HCEC 1CT (cell line): Measurements from ENCODE around the gene SP140.

Experiments
- DNase-seq: peaks from one replicate; pipeline ENCODE4 v3.0.0-alpha.2; 2017

The SP140 gene

DNA sequence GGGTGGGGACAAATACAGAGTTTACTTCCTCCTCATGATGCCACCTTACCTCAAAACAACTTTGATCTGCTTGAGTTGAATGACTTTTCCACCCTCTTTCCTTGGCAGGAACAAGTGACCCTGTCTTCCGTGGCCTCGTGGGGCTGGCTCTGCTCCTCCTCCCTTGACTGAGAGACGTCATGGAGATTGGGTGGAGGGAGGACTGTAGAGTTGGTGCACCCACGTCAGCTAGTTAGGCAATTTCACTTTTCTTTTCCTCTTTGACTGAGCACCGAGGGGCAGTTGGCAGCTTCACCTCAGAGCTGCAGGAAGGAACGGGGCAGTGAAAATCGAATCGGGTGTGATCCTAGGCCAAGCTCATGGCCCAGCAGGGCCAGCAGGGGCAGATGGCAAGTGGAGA lies at the start of gene SP140:
Gene SP140, plus strand, starts transcription at position 251 of the 400 bp plus-strand sequence. Its CDS starts 109 bp downstream, at position 360.
- DNase-seq: no peak

DNA sequence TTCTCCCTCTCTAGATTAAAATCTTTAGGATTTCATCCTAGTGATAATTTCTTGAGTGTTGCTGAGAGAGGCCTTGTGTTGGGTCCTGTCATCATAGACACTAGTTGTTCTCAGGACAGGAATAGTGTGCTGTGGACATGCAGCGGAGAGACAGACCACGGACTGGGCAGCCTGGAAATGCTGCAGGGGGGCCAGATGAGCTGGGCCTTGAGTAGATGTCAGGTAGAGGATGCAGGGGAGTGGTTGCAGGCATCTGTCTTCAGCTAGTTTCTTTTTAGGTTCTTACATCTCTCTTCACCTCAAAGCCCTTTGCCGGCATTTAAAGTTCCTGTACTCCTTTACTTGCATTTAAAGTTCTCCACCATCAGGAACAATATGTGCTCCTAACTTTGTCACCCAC lies 48.5 kb upstream of the SP140 start:
- no peak for DNase-seq

DNA sequence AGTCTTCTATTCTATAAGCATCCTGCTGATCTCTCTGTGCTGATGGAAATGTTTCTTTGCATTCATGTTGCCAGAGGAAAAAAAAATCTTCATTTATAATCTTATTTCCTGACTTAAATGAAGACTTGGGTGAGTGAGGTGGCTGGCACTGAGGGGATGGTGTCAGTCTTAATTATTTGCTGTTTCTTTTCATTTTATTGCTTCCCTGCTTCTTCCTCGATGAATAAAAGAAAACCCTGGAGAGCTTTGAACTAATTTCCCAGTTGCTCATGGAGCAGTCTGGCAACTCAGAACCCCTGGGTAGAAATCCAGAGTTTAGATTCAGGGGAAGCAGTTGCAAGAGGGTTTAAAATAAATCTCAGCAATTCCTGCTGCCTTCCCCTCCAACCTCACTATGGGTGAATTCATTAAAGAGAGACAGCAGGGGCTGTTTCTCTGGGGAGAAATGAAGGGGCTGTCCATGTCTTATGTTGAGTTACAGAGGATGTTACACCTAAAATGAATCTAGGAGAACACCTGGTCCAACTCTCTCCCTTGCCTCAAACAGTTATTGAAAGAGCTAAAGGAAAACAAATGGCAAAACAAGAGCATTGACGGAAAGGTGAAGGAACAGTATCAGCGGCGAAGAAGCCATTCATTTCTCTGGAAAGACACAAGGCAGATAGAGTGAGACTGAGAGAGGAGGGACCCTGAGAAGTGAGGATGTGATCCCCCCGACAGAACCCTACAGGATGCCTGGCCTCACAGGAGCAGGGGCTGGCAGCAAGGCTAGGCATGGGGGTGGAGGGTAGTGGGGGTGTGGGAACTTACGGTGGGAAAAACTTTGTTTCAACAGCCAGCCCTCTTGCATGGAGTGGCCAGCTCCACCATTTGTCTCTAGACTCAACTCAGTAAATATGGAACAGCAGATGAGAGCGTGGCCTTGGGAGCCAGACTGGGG lies 46.7 kb upstream of the SP140 start:
- no peak for DNase-seq

DNA sequence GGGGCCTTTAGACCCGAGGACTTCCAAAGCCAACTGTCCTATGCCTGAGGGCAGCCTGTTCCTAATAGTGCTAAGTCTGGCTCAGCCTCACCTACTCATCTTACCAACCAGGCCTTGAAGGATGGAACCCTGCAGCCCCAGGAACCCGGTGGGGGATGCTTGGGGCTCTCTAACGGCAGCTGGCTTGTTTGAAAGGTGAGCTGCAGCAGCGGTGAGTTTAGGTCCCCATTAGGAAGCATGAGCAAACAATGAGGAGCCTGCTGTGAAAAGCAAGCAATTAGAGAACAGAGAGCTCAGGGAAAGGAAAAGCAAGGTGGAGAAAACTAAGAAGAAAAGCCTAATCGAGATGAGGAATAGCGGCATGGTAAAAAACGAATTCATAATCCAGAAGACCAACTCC lies 45.6 kb upstream of the SP140 start:
- no peak for DNase-seq

DNA sequence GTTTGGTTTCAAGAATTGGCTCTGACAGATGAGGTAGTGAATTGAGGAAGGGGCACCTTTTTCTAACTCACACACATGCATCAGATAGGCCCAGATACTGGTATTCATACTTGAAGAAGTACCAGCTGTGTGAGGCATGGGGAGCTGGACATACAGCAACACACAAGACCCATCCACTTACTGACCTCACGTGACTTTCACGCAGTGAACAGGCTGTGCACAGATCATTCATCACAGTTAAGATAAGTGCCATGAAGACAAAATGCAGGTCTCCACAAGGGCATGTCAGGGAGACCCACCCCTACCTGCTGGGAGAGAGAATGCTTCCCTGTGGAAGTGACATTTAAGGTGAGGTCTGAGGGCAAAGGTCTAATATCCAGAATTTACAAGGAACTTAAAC lies 44.3 kb upstream of the SP140 start:
- DNase-seq: no peak

DNA sequence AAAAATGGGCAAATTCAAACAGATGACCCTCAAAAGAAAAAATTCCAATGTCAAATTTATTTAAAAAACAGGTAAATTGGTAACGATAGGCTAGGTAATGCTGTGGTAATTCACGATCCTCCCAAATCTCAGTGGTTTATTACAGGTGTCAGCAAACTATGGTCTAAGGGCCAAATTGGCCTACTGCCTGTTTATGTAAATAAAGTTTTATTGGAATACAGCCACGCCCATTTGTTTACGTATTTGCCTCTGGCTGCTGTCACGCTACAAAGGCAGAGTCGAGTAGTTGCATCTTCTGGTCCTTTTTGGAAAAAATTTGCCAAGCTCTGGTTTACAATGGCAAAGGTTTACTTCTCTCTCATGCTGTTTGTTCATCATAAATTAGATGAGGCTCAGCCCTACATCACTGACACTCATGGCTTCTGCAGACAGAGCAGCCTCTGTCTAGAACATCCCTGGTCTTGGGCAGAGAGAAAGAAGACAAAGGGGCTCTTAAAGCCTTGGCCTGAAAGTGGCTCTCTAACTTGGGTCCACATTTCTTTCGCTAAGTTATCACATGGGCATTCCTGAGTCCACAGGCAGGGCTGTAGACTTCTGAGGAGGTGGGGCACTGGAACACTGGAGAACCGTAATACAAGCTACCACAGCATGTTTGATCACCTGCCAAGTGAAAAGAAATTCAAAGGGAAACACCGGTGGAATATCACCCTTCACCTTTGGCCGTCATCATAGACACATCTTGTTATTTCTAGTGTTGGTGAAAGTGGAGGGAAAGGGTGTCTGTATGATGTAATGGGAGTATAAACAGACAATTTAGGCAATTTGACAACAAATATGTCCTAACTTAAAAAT lies 40.6 kb upstream of the SP140 start:
- DNase-seq: no peak

DNA sequence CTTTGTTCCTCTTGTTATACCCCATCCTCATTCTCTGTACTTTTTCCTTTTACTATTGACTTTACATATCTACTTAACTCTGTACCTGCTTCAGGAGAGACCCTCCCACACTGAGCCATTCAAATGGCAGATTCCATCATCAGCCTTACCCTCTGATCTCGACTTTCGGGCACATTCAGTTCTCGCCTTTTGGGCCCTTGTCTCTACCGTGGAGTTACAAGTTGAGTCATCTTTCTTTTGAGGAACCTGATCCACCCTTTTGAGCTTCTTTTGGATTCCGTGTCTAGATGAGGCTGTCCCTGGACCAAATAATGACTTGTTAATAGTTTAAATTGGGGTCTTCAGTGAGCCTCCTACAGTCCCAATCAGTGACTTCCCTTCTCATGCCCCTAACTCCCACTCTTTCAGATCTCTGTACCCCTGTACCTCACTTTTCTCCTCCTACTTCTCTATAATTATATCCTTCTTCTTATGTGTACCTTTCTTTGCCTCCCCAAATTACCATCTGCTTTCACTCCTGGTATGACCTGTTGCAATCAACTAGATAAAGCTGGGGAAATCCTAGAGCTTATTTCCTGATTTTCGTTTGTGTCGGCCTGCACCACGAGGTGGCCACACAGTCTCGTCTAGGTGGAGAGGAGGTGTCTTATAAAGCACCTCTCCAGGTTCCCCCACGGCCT lies 23.0 kb upstream of the SP140 start:
- DNase-seq: no peak

DNA sequence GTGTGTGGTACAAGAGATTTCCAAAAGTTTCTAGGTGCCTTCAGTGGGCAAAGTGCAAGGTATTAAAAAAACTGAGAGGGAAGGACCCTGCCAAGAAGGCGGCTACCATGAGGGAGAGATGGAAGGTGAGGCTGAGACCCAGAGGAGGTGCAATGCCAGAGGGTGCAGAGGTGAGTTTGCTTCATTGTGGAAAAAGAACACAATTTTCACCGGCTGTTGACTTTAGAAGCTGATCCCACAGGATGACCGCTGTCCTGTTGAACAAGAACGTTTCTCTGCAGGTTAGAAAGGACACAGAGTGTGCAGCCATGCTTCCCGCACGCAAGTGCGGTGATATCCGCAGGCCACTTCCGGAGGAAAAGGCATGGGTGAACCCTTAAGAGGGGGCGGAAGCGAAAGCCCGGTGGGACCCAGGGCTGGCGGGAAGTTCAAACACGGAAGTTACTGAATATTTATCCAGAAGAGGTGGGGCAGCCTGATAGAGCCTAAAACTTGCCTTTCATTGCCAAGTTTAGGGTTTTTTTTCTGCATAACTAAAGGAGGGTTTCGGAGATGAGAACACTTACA lies 22.3 kb upstream of the SP140 start:
- no peak for DNase-seq

DNA sequence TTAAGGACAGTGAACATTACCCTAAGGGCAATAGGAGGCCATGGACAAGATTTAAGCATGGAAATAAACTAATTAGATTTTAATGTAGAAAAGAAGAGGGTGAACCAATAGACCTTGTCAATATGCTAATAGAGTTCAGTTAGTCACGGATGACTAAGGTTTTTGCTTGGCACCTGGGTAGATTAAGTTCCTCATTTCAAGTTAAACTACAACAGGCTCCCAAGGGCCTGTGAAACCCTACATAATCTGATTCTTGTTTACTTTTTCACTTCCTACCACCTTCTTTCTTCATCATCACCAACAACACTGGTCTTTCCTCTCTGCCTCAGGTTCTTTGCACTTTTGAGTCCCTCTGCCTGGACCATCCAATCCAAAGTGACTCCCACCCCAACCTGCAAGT lies 20.5 kb upstream of the SP140 start:
- no peak for DNase-seq

DNA sequence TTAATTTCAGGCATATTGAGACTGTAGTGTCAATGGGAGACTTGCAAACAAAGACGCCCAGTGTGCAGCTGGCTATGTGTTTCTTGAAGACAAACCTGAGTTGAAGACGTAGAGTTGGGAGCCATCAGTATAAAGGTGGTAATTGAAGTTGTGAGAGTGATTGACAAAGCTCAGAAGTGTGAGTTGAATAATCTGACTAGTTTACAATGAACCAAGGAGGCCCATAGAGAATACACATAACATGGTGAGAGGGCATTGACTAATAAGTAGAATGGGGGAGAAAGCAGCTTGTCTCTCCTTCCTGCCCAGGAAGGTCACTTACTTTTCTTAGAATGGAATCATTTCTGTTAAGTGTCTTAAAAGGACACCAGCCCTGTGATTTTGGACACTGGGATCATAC lies 19.8 kb upstream of the SP140 start:
- DNase-seq: no peak

DNA sequence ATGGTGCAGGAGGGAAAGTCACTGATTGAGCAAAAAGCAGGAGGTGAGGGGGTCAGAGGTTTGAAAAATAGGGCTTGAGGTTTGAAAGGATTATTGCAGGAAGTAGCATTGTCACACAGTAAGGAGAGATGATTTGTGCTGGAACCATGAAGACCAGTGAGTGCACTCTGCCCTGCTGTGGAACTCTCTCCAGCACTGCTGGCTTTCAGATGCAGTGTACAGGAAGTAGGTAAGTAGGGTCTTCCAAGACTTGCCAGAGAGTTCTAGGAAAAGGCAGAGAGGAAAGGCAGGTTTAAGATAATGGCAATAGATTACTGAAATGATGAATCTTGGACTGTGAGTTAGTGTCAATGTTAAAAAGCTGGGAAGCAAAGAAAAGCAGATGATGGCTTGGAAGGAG lies 17.0 kb upstream of the SP140 start:
- no peak for DNase-seq

DNA sequence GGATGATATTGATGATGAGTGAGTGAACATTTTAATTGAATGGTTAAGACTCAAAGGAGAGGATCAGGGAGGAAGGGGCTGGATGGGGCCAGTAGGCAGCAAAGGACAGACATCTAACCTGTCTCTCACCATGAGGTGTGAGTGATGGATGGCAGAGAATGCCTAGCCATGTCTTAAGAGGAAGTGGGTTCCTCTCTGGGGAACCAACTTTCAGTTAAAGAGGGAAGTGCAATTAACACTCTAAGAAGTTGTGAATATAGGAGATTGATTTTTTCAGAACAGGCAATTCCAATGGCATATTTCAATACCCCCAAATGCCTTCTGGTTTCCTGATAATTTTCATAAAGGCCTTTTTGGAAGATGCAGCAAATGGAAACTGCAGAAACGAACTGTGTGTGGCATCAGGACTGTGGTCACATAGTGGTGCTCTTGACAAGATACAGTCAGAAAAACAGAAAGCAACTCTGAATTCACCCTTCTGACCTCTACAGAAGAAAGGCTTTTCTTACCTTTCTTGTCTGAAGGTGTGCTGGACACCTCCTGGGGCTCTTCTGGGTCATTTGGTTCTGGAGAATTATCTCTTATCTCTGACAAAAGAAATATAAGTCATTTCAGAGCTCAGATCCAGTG lies 16.0 kb upstream of the SP140 start:
- DNase-seq: no peak

DNA sequence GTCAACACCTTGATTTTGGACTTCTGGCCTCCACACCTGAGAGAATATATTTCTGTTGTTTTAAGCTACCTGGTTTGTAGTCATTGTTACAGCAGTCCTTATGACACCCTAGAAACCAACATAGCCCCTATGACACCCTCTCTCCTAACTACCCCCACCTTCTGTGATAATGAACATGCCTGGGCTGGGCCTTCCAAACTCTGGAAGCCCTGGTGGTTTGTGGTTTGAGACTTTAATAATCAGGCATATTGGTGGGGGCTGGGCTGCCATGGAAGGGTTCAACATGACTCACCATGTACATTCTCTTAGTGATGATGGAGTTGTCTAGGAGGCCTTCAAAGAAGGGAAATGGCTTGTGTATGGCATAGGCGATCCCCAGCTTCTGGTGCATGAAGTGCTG lies 9.0 kb upstream of the SP140 start:
- DNase-seq: no peak

DNA sequence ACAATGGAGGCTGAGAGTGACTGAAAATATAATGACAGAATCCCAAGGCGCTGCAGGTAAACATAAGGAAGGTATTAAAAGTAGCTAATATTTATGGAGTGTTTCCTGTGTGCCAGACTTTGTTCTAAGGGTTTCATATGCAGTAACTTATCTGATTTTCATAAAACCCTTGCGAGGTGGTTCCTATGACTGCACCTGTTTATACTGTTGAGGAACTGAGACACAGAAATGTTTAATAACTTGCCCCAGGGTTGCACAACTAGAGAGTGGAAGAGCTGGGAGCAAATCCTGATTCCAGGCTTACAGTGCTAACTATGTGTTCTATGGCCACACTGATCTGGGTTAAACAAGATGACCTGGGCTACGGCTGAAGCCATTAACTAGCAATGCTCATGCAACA lies 8.1 kb upstream of the SP140 start:
- no peak for DNase-seq

DNA sequence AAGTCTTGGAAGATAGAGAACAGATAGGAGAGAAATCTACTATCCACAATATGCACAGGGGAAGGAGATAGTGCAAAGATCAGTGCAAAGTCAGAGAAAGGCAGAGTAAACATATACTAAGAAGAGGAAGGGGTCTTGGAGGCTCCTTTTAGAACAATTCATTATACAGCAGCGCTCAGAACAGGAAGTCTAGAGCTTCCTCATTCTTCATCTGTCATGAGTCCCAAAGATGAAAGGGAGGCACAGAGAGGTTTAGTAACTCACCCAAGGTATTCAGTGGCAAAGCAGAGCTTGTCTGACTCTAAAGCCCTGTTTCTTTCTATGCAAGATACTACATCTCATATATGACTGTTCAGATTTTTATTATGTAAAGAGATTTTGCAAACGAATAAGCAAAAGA lies 7.1 kb upstream of the SP140 start:
- DNase-seq: no peak

DNA sequence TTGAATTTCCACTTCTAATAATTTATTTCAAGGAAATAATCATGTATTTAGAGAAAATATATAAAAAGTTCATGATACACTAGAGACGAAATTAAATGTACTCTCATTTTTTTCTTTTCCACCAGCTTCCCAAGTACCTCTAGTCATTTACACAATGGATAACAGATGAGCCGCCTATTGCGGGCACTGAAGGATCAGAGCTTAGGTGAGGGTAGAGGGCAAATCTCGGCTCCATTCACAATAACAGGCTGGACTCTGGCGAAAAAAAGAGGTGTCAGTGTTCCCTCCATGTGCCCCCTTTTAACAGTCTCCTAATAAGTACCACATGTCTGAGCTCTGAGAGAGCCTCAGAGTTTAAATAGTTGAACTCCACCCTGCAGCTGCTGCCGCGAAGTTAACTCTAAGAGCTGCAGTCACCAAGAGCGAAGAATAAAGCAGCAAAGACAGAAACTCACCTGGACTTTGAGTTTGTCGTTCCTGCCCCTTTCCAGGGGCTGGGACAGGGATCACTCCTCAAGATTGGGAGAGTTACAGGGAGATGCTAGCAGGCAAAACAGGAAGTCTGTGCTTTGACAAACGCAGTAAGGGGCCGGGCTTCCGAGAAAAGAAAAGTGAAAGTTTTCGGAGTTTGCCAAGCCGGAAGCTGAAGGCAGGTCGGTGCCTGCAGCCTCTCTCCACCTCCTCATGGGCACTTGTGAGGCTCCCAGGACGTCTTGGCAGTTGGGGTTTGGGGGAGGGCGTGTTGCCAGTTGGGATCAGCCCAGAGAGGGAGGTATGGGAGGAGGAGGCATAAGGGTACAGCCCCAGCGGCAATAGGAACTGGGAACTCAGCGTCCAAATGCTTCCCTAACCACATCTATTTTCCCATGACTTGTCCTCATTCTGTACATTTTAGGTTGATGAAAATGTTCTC lies 5.9 kb upstream of the SP140 start, which contains the start of gene SP110:
Gene SP110, minus strand, starts transcription at position 566 of the 913 bp plus-strand sequence. CDS start 3,057 bp downstream, outside the sequence.
- peak; percentile 87 for DNase-seq

DNA sequence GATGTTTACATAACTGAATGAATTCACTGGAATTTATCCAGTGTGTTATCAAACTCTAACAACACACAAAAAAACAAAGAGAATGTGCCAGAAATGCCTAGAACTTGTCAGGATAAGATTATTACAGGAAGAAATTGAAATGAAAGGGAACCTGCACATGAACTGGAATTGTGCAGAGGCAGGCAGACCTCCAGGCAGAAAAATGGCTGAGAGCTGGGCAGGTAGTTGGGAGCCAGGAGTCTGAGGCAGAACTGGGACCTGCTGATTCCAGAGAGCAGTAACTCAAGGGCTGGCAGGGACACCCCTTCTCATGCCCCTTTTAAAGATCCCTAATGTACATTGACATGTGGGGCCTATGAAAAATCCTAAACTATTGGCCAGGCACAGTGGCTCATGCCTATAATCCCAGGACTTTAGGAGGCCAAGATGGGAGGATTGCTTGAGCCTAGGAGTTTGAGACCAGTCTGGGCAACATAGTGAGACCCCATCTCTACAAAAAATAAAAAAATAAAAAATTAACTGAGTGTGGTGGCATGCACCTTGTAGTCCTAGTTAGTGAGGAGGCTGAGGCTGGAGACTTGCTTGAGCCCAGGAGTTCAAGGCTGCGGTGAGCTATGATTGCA lies 5.1 kb upstream of the SP140 start:
- DNase-seq: no peak

DNA sequence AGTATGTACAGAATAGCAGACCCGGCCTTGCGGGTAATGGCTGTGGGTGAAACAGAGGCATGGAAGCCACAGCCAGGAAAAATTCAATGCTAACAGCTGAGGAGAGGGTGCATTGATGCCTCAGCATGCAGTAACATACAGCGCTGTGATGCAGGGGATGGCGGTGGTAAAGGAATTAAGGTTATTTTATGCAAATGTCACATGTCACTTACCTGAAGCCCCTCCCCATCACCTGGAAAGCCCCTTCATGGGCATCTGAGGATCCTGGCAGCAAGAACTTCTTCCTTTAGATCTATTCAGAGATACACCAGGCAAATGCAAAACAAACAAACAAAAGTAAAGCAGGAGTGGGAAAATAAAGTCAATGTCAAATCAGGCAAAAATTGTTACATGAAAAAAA lies 4.0 kb upstream of the SP140 start:
- DNase-seq: no peak

DNA sequence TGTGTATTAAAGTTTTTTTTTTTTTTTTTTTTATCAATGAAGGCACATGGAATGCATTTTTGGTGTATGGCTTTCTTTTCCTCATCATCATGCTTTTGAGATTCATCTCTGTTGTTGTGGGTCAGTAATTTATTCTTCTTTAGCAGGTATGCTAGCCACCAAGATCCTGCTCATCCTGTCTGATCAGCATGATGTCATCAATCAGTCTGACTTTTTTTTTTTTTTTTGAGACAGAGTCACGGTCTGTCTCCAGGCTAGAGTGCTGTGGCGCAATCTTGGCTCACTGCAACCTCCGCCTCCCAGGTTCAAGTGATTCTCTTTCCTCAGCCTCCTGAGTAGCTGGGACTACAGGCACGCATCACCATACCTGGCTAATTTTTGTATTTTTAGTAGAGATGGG lies 2.7 kb upstream of the SP140 start:
- peak; percentile 20 for DNase-seq

DNA sequence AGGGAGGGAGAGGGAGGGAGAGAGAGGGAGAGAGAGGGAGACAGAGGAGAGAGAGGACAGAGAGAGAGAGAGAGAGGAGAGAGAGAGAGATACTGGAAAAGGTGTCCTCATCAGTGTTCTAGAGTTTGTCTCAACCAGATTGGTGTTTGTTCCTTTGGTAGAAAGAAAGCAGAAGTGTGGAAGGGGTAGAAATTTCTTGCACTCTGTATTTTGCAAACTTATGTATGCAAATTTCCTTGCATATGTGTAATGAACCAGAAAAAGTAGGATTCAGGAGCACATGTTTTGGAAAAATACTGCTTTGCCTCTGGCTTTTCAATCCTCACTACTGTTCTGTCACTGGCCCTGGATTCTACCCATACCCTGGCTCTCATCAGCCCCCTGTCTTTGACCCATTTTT lies 1.1 kb upstream of the SP140 start:
- no peak for DNase-seq

DNA sequence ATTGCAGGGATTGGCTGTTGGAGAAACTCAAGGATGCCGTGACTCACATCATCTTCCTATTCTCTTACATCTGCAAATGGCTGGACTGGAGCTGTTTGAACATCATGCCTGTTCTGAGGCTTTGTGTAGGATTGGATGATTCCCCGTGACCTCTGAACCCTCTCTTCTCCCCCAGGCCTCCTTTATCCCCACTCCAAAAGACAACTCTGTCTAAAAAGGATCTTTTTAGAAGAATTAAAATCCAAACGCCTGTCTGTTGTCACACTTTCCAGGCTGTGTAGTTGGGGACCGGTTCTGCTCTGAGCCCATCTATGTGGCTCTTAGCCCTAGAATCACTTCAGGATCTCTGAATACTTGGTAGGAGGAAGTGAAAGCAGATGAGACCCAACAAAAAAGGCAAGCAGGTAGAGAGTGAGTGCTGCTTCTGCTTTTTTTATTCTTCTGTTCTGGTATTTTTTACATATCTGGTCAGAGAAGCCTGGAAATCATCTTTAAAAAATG lies 565 bp downstream of the SP140 start:
- no peak for DNase-seq
